Activated CD8-positive, alpha-beta memory T cell treated with anti-CD3 and anti-CD28 coated beads, Interleukin-2, amount 50 U/mL, for 24 hours (primary cell): Measurements from ENCODE around the gene SLC23A2.
"Not testable (repeated sequence)": the region's sequence is repeated elsewhere in the genome, so short reads cannot be mapped to it uniquely, and the experiment has no call there.

Source experiments
- DNase-seq: peaks from one replicate; pipeline ENCODE4 v3.0.0-alpha.2; 2020; ENCODE audit errors: extremely low read depth

The SLC23A2 gene

DNA sequence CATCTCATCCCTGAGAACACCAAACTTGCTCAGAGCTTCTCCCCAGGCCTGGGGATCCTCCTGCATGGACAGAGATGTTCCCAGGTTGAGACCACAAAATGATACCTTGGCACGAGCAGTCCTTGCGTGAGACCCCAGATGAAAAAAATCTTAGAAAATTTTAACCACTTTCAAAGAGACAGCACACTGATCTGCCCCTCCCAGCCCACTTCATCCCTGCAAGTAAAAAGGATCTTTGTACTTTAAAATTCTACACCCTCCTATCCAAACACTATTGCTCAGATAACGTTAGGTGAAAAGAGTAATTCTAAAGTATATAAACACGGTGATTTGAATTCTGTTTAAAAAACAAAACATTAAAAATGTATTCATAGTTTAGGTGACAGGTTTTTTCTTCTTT is 98.5 kb downstream of the SLC23A2 start:
- DNase-seq: no peak

GRCh38 chr20:4901031-4901818 is 100.1 kb downstream of the SLC23A2 start:
- DNase-seq: no peak

GRCh38 chr20:4898282-4899244 is 102.7 kb downstream of the SLC23A2 start:
- no peak for DNase-seq

DNA sequence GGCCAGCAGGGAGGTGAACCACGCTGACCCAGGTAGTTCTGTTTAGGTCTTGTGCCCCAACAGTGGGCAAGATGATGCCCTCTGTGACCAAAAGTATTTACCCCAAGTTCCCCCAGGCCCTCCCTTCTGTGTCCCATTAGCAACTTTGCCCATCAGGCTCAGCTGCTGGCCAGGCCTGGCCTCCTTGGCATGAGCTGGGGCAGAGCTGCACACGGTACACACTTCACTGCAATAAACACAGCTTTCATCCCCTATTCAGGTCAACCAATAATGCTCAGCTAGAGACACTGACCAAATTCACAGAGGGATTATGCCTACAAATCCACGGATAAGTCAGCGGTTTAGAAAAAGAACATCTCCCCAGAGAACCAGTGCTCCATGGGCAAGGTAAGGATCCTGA is 103.7 kb downstream of the SLC23A2 start:
- no peak for DNase-seq

GRCh38 chr20:4896971-4897497 is 104.3 kb downstream of the SLC23A2 start:
- no peak for DNase-seq

GRCh38 chr20:4896119-4896702 is 105.1 kb downstream of the SLC23A2 start:
- no peak for DNase-seq

GRCh38 chr20:4894981-4895381 is 106.3 kb downstream of the SLC23A2 start:
- no peak for DNase-seq

GRCh38 chr20:4894409-4894808 is 106.9 kb downstream of the SLC23A2 start:
- DNase-seq: no peak

DNA sequence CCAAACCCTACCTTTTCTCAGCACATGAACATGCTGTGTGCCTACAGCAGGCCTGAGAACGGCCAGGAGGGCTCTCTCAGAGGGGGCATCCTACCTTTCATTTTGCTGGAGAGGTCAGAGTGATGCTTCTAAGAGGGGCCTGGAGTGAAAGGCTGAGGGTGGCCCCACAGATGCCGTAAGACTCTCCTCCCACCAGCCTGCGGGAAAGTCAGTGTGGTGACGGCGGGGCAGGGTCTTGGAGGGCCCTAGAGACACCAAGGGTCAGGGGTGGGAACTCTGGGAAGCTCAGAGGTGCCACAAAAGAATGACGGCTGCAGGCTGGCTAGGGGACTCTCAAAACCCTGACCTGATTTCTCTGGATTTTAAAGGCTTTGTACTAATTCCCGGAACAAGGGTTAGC is 107.6 kb downstream of the SLC23A2 start:
- DNase-seq: no peak

- no peak for DNase-seq
Observed at GRCh38 chr20:4891997-4892396, 109.3 kb downstream of the SLC23A2 start.

- no peak for DNase-seq
Observed at GRCh38 chr20:4891190-4891763, 110.0 kb downstream of the SLC23A2 start.

- DNase-seq: no peak
Observed at GRCh38 chr20:4889446-4889845, 111.9 kb downstream of the SLC23A2 start.

- DNase-seq: no peak
Observed at GRCh38 chr20:4887586-4887985, 113.7 kb downstream of the SLC23A2 start.

DNA sequence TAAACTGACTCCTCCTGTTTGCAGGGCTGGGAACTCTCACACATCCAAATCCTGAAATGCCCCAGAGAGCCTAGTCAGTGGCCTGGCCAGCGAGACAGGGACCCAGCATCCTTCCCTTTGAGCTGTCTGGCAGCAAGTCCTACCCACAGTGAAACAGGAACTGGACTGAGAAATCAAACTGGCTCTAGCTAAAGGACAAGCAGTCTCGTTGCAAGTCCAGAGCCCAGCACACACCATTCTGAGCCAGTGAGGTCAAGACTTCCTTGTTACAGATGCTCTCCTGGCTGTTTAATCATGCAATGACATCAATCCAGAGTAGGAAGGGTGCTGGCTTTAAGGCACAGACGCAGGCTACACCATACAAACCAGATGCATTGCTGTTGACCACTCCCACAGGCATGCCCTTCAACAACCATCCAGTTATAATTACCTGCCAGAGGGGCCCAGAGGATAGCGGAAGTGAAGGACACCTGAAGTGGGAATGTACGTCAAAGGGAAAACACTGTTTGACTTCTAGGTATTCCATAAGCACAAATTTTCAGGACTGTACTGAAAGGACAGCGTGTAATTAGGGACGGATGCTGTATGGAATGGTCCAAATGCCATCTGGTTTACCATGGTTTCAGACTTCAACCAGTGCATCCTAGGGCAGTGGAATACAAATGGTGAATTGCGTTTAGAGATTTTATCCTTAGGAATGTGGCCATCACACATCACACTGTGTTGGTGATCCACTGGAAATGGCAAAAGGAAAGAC is 114.4 kb downstream of the SLC23A2 start:
- DNase-seq: no peak

DNA sequence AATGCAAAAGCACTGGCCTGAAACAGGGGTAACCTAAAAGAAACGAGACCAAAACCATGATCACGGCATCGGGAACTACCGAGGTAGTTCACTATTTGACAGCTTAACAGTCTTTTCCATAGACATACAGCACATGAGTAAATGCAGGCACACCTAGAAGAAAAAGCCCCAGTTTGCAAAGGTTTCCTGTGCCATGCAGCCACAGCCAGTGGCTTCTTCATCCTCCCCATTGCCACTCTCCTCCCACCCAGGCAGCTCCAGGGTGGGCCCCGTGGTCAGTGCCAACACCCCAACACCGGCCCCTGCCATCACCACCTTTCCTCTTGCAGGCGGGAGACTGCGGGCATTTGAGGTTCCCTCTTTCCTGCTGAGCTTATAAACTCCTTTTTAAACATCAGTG is 115.4 kb downstream of the SLC23A2 start:
- DNase-seq: no peak

DNA sequence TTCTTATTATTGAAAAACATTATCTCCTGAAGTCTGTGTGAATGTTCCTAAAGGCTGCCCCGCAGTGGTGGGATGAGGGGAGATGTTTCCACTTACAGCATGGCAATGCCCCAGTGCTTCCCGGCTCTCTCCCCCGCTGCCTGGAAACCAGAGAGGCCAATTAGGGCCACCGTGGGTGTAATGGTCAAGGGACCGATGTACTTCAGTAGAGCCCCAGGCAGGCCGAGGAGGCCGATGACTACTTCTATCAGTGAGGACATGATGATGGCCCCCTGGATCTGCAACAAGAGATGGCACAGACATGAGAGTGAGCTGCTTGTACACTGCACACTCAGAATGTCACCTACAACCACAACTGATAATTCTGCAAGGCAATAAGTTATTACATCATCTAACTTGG is 117.8 kb downstream of the SLC23A2 start:
- DNase-seq: no peak

DNA sequence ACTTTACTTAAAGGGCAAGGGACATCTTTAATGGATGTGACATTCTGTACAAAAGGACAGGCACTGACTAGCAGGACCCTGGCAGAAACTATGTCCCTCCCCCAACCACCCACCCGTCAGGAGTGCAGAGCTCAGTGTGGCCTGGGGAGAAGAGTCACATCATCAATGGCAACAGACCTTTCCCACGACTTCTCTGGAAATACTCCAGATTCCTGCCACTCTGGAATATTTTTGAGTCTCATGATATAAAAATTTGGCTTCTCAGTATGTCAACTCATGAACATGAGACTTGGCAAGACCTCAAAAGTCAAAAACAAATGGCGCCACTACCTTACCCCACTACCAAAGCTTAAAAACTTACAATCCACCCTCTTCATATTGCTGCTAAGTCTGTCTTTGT is 118.3 kb downstream of the SLC23A2 start:
- DNase-seq: no peak

GRCh38 chr20:4881006-4881730 is 120.1 kb downstream of the SLC23A2 start:
- no peak for DNase-seq

- DNase-seq: no peak
Observed at GRCh38 chr20:4880051-4880450, 121.3 kb downstream of the SLC23A2 start.

DNA sequence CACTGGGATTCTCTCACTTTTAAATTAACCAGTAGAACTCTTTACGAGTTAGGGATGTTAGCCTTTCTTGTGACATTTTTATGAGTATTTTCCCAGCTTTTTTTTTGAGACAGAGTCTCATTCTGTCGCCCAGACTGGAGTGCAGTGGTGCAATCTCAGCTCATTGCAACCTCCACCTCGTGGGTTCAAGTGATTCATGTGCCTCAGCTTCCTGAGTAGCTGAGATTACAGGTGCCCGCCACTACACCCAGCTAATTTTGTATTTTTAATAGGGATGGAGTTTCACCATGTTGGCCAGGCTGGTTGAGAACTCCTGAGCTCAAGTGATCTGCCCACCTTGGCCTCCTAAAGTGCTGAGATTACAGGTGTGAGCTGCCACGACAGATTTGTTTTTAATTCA is 123.2 kb downstream of the SLC23A2 start:
- DNase-seq: not testable (repeated sequence)
